NCI-H2196 (cell line): ENCODE data around the gene MYH9.

Source experiments
- DNase-seq: peaks from one replicate; lab custom pipeline; 2025; ENCODE audit not compliant: unreplicated experiment; lab: John Stamatoyannopoulos, UW

Gene MYH9

DNA sequence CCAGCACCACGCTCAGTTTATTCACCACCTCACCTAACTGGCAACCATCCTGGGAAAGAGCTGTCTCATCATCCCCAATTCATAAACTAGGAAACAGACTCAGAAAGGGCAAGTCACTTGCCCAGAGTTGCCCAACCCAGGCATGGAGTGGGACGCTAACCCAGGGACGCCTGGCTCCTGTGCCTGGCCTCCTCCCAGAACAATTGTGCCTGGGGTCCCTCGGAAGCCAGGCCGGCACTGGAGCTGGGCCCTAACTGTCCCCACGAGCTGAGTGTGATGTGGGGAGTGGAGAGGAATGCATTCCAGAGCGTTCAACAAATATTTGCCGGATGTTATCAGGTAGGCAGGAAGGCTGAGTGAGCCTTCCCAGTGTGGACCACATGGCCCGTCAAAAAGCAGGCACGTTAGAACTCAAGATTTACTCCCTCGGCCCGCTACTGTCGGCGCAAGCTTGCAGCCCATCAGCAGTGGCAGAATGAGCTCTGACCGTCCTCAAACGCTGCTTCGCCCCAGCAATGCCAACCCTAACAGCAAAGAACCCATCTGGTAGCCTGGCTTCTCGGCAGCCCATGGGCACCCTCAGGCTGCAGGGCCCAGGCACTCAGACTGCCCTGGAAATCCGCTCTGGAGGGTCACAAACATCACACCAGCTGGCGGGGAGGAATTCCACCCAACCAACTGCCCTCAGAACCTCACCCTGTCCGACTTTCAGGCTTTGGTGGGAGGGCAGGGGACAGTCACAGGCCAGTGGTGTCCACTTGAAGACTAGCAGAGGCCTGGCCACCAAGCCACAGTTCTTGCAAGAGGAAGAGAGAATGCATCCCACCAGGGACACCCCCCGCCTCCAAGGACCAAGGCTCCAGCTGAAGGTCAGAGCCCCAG lies 35.6 kb downstream of the MYH9 start:
- DNase-seq: no peak

GRCh38 chr22:36350751-36351594 lies 36.8 kb downstream of the MYH9 start:
- DNase-seq: no peak

DNA sequence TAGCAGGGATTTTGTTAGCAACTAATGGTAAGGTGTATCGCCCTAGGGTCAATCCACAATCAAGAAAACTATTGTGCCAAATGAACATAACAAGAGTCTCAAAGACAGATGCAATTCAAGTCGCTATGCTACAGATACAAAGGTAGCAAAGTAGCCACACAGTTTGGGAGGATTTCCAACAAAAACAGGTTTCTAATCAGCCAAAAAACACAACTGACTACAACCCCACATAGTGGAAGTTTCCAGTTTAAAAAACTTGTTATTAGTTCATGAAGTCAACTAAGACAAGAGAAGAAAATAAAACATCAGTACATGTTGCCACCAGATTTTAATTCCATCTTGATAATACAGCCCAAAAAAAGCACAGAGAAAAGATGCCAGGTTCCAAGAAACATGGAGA lies 38.0 kb downstream of the MYH9 start:
- no peak for DNase-seq

DNA sequence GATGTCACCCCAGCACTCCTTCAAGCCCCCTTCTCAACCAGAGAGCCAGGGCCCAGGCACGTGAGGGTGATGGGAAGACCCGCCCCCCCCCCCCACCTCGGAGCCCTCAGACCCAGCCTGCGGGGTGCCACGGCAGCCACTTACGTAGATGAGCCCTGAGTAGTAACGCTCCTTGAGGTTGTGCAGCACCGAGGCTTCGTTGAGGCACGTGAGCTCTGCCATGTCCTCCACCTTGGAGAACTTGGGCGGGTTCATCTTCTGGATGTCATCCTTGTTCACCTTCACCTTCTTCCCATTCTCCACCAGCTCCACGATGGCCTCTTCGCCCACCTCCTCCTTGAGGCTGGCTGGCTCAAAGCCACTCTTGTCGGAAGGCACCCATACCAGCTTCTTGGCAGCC lies 39.0 kb downstream of the MYH9 start:
- DNase-seq: no peak

GRCh38 chr22:36347094-36347493 lies 40.7 kb downstream of the MYH9 start:
- no peak for DNase-seq

- no peak for DNase-seq
These were observed 43.5 kb downstream of the MYH9 start for GRCh38 chr22:36344106-36344827.

- no peak for DNase-seq
These were observed 44.1 kb downstream of the MYH9 start for GRCh38 chr22:36343720-36344105.

- DNase-seq: no peak
These were observed 44.6 kb downstream of the MYH9 start for GRCh38 chr22:36343070-36343719.

DNA sequence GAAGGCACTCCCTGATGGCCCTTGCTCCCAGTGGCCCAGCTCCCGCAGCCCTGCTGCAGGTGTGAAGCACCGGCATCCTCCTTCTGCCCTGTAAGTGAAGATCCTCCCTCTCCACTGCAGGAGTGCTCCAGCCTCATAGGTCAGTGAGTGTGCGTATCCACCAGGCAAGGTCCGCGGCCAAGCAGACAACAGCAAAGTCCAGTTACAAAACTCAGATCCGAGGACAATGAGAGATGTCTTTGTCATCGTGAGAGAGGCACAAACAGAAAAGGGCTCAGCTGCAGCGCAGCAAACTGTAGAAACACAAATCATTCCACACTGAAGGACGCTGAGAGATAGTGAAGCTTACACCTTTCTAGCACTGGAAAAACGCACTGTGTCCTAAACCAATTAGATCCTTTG lies 46.1 kb downstream of the MYH9 start:
- DNase-seq: no peak

- DNase-seq: no peak
These were observed 47.1 kb downstream of the MYH9 start for GRCh38 chr22:36340621-36341020.

DNA sequence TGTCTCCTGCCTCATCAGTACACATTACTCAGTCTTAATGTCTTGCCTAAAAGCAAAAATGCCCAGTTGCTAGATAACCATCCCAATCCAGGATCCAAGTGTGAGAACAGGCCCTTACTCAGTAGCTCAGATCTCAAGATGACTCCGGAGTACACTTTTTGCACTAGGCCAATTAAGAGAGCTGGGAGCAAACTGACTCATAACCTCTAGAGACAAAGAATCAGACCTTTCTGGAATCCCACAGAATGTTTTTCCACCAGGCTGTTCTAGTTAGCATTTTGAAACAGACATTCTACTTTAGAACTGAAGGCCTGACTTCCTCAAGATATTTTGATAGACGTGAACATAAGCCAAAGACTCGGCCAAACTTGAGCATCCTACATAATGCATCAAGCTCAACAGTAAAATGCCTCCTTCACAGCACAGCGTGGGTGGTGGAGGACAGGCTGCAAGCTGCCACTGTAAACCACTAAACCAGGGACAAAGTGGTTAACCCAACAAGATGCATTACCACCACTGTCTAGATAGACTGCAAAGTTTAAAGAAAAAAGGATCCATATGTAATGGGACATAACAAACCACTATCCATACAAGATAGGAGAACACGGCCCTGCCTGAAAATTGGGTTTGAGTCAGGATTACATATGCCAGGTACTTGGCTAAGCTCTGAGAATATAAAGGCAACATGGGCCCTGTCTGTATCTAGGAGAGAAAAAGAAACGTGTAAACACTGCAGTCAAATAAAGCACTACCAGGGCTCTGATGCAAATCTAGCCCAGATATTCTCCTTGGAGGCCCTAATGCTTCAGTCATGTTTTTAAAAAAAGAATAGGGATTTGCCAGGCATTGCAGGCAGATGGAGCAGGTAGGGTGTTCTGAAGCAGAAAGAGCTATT lies 48.3 kb downstream of the MYH9 start:
- no peak for DNase-seq

DNA sequence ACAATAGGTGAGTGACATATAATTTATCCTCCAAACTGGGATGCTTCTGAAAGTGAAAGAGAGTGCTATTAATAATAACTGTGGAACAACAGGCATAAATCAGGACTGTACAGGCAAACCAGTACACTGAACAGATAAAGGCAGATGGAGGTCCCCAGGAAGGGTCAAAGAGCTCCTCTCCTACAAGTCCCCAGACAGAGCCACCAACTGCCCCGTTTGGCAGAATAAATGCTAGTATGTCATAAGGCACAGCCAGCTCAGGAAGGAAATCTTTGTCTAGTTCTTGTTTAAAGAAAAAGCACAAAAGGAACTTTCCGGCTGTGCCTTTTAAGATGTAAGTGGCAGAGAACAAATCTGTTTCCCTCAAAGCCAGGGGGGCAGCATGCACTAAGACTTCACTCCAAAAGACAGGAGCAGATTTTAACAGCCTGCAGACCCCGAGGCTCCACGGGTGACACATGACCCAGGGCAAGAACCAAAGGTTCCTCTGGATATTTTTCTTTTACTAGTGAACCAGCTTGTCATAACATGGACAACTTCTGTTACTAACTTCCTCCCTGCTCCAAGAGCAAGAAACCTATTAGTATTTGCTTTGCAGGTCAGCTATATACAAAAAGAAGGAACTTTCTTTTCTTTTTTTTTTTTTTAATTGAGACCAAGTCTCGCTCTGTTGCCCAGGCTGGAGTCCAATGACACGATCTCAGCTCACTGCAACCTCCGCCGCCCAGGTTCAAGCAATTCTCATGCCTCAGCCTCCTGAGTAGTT lies 50.2 kb downstream of the MYH9 start:
- DNase-seq: no peak

DNA sequence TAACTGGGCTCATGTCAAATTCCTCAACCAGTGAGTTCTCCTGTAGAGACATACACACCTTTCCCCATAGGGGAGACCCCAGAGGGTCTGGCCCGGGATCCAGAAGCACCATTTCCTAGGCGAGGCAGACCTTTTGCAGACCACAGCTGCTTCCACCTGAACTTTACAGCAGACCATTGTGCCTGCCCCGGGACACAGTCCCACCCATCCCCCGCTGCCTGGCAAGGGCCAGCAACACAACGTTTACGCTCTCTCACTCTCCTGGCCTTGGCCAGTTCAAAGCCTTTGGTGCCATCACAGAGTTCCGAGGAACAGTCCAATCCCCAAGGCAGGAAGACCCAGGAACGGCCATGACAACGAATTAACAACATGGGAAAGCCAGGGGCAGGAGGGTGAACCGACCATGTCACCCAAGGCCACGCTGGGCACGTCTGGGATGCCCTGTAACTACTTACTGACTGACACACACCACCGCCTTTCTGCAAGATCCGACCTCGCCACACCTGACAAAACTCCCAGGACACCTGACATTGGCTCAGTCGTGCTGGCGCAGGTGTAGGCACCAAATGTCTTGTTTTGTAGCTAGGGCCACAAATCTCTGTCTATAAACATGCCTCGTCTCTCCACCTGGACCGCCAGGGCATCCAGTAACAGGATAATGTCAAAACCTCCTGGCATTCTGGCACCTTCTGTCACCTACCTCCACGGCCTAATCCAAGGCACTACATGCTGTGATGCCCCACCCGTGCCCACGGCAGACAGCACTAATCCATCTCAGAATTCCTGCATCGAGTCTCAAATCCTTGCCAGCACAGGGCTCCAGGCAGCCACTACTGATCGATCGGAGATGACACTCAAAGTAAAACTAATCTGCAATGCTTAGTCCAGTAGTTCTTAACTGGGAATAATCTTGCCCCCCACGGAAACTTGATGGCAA lies 51.3 kb downstream of the MYH9 start:
- no peak for DNase-seq

GRCh38 chr22:36335621-36336020 lies 52.1 kb downstream of the MYH9 start:
- DNase-seq: no peak

GRCh38 chr22:36334821-36335603 lies 52.8 kb downstream of the MYH9 start:
- no peak for DNase-seq

DNA sequence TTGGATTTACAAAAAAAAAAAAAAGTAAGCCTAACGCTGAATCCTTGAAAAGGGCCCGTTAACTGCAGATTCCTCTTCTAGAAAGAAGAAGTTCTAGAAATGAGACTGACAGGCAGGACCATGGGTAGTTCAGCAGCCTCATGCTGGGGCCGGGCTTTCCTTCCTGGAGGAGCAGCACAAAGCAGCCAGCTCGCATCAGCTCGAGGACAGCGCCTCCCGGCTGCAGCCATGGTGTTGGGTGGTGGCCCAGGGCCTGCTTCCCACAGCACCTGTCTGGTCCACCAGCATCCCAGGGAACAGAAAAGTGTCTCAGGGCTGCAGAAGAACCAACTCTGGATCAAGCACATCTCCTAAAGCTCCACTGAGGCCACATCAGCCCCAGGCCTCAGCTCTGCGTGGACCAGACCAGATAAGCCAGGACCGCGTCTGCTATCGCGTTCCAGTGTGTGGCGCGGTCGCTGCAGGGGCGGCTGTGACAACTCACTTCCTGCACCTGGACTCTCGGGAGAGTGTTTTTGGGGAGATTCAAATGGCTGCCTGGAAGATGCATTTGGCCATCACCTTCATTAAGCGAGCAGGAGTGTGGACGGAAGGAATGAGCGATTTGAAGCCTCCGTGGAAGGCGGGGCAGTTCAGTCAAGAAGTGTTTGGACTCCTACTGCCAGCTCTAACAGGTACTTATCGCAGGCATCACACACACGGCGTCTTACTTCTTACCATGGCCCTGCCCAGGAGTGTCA lies 53.5 kb downstream of the MYH9 start:
- DNase-seq: no peak

- no peak for DNase-seq
These were observed 54.1 kb downstream of the MYH9 start for GRCh38 chr22:36333644-36334043.
